ENCODE measurements around the gene SKP1. TPM values are rescaled to one million over a fixed set of nuclear protein-coding genes. Genes with fewer than 3 reads are reported as not detected.

SKP1 gene
- 145 TPM for polyA plus RNA-seq (2012; ENCODE audit: insufficient read length, low read depth)

DNA sequence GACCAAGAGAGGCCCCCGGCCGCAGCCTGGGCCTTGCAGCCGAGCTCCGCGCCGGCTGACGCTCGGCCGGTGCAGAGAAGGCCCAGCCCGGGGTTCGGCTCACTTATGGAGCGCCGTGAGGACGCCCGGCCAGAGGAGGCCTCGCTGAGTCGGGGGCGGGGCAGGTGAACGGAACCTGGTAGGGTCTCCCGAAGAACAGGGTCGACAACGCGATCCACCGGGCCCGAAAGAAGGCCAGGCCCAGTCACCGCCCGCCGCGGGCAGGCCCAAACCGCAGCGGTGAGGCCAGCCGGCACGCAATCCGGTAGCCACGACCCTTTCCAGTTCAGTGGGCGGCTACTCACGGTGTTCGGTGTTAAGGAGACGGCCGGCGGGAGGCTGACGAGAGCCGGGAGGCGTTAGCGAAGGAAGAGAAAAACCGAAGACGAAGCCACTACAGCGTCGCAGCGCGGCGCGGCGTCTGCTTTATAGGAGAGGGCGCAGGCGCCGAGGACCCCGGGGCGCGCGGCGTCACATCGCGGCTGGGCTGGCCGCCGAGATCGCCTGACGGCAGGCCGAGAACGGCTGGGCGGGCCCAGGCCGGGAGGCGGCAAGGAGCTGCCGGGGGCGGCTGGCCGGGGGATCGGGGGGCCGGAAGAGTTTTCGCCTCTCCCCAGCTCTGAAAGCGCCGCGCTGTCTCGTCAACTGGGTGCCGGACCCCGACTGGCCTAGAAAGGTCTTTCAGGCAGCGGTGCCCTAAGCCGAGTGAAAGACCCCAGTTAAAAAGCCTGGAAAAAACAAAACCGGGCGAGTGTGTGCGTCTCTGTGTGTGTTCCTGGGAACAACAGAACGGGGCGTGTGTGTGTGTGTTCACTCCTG, at the start of gene SKP1:
SKP1 (minus strand) TSS at position 440 of the 858 bp plus-strand sequence. CDS start 2,928 bp downstream, outside the sequence.
- peak; percentile 86; the same call in 1 of the 2 replicates for TF ChIP-seq SIN3A (IDR thresholded peaks at IDR 0.05; ENCODE audit: borderline replicate concordance, insufficient read depth, low read length)
- TF ChIP-seq POLR2AphosphoS5 (IDR thresholded peaks at IDR 0.05; ENCODE audit: low read depth, low read length) = peak; percentile 99
- peak in 1 of 2 experiments; percentile 41; a peak in 1 of 4 replicates for TF ChIP-seq REST (IDR thresholded peaks at IDR 0.05; ENCODE audit: insufficient read depth in 1 of 2, low read depth in 2 of 2, low read length in 2 of 2)
- TF ChIP-seq FOXP2 (optimal IDR thresholded peaks at IDR 0.05; ENCODE audit: borderline replicate concordance, extremely low read depth, extremely low read length, insufficient read depth) = no peak
- TF ChIP-seq TAF1 (IDR thresholded peaks at IDR 0.05; ENCODE audit: borderline replicate concordance, insufficient read depth, low read length) = peak; percentile 90

GRCh38 chr5:134225780-134226440, 49.2 kb upstream of the SKP1 start, which contains the start of gene PPP2CA:
TSS of gene PPP2CA (minus strand) at chr5:134226073. CDS start at chr5:134225861, 212 bp downstream.
- TF ChIP-seq POLR2AphosphoS5 (IDR thresholded peaks at IDR 0.05; ENCODE audit: low read depth, low read length) = peak; percentile 85
- TF ChIP-seq FOXP2 (optimal IDR thresholded peaks at IDR 0.05; ENCODE audit: borderline replicate concordance, extremely low read depth, extremely low read length, insufficient read depth) = peak; percentile 34
- TF ChIP-seq REST (IDR thresholded peaks at IDR 0.05; ENCODE audit: insufficient read depth in 1 of 2, low read depth in 2 of 2, low read length in 2 of 2) = no peak; a peak in 1 of 4 replicates
- peak; percentile 52 for TF ChIP-seq TAF1 (IDR thresholded peaks at IDR 0.05; ENCODE audit: borderline replicate concordance, insufficient read depth, low read length)
- TF ChIP-seq SIN3A (IDR thresholded peaks at IDR 0.05; ENCODE audit: borderline replicate concordance, insufficient read depth, low read length) = no peak

DNA sequence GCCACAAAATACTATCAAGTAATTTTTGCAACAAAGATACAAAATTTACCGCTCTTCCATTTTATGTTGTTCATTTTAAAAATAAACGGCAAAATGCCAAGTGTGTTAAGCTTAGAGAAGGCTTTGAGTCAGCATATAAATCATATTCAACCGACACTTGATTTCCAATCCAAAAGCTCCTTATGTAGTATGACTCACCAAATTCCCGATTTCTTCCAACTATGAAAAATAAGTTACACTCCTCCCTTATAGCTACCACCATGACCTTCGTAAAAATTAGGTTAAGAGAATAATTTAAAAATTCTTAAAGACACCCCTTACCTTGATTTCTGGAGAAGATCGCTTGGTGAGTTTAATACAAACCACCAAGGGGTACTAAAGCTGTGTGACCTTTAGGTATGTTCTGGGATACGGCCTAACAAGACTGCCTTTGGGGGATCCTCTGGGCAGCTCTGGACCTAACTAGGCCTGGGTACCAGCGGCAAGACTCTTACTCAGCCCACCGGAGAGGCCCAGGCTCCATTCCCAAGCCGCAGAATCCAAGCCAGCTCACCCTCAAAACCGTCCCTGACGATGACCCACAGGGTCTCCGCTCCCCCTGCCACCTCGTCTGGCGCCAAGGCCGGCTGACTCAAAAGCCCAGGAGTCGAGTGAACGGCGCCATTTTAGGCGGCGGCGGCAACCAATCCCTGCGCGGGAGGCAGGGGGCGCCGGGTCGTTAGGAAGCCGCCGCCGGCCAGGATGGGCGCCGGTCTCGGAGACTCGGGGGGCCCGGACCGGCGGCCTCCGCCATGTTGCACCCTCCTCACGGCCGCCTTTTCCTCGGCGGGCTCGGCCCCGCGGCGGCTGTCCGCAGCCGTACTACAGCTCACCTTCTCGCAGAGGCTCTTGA, 48.4 kb upstream of the SKP1 start:
- TF ChIP-seq TAF1 (IDR thresholded peaks at IDR 0.05; ENCODE audit: borderline replicate concordance, insufficient read depth, low read length) = no peak; the same call in 1 of the 2 replicates
- TF ChIP-seq SIN3A (IDR thresholded peaks at IDR 0.05; ENCODE audit: borderline replicate concordance, insufficient read depth, low read length) = peak; percentile 39; the same call in 1 of the 2 replicates

GRCh38 chr5:134223406-134224248, 46.9 kb upstream of the SKP1 start:
- TF ChIP-seq POLR2AphosphoS5 (IDR thresholded peaks at IDR 0.05; ENCODE audit: low read depth, low read length) (no peak), REST (IDR thresholded peaks at IDR 0.05; ENCODE audit: insufficient read depth in 1 of 2, low read depth in 2 of 2, low read length in 2 of 2) (no peak), TAF1 (IDR thresholded peaks at IDR 0.05; ENCODE audit: borderline replicate concordance, insufficient read depth, low read length) (no peak)

Data from PFSK-1 (cell line).